ENCODE data around the gene GRAMD1A.
"Not testable (repeated sequence)": the region's sequence is repeated elsewhere in the genome, so short reads cannot be mapped to it uniquely, and the experiment has no call there.

The GRAMD1A gene

GRCh38 chr19:34999498-35000337, at the start of gene GRAMD1A:
Gene GRAMD1A (plus strand): TSS chr19:35000323. CDS start chr19:35000479, 156 bp downstream.
- DNase-seq: peak; percentile 69

DNA sequence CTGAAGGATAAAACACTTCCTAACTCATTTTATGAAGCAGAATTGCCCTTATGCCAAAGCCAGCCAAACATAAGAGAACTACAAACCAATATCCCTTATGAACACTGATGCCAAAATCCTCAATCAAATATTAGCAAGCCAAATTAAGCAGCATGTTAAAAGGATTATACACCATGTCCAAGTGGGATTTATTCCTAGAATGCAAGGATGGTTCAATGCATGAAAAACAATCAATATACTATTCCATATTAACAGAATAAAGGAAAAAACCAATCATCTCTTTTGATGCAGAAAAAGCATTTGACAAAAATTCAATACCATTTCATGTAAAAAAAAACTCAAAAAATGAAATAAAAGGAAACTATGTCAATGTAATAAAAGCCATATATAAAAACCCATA, 47.0 kb upstream of the GRAMD1A start:
- DNase-seq: no peak

GRCh38 chr19:34957830-34958751, 42.0 kb upstream of the GRAMD1A start:
- no peak for DNase-seq

DNA sequence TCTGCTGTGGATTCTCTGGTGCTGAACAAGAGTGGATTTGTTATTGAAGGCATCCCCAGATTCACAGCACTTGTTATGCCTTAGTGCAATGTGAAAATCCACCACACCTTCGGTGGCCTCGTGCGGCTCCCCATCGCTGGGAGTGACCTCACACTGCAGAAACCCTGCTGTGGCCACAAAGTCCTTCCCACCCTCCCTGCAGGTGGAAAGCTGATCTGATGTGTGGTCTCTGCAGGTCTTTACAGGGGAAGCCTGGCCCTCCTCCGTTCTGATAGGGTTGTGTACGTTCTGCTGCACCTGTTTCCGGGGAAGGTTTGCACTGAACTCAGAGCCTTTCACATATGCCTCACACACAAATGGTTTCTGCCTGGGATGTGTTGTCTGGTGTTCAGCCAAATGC, 41.1 kb upstream of the GRAMD1A start:
- no peak for DNase-seq

DNA sequence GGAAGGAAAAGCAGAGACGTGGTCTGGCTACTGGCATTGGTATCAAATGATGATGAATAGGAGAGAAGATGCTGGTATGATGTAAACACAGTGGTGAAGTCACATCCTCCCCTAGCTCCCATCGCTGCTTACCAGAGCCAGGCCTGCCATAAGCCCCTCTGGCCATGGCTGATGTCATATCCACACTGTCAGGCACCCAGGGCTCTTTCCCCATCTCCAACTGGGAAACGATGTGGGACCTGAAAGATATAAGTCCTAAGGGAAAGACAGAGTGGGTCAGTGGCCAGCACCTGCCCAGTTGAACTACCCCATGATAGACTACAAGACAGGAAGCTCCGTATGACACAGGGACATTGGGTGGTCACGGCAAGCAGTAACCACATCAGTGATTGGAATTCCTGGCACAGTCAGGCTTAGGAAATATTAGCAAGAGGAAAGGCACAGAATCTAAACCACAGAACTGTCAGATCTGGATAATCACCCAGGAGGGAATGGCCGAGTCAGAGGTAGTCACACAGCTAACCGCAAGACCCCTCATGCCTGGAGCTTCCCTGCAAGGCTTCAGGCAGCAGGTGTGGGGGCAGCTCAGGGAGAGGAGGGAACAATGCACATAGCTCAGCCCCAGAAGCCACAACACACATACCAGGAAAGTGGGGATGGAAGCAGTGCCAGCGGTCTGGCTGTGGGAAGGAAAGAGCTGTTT, 39.9 kb upstream of the GRAMD1A start:
- peak; percentile 84 for DNase-seq

GRCh38 chr19:34960940-34961679, 39.0 kb upstream of the GRAMD1A start:
- DNase-seq: no peak

- no peak for DNase-seq
These were observed 38.1 kb upstream of the GRAMD1A start for GRCh38 chr19:34961775-34962686.

GRCh38 chr19:34962687-34963572, 37.2 kb upstream of the GRAMD1A start:
- DNase-seq: peak; percentile 9

DNA sequence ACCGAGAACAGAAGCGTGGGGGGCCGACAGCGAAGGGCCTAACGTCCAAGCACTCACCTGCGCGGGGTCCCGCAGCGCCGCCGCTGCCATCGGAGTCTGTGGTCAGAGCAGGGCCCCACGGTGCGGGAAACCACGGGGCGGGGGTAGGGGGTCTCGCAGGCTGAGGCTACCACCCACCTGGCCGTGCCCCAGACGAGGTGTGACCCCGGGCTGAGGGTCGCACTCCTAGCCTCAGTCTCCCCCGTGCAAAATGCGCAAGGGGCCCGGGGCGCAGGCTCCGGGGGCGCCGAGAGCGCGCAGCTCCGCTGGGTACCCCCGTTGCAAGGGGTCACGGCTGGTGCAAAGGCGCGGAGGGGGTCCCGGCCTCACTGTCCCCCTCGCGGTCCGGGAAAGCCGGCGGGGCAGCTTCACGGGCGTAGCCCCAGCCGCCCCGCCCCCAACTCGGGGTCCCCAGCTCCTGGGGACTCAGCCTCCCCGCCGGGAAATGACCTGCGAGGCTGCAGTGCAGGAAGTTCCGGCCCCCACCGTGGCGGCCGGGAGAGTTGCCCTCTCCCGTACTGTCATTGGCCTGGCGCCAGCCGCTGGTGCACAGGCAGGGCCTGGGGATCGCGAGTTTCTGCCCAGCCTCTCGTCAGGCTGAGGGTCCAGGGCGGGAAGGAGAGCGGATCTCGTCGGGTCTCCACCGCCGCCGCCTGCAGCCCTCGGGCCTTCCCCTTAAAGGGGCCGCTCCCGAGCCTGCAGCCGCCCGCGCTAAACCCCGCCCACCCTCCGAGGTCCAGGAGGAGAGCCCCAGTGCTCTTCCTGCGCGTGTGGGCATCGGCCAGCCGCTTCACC, 36.3 kb upstream of the GRAMD1A start, which contains the start of gene ZNF792:
ZNF792 (minus strand) TSS at position 657 of the 834 bp plus-strand sequence; CDS start at position 90, 567 bp downstream.
- DNase-seq: peak; percentile 13

DNA sequence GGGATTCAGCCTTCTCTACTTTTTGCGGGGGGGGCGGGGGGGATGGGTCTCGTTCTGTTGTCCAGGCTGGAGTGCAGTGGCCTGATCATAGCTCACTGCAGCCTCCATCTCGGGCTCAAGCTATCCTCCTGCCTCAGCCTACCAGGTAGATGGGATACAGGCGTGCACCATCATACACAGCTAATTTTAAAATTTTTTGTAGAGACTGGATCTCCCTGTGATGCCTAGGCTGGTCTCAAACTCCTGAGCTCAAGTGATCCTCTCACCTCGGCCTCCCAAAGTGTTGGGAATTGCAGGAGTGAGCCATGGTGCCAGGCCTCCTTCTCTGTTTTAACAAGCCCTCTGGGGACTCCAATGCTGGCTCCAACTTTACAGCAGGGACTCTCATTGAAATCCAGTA, 35.5 kb upstream of the GRAMD1A start:
- no peak for DNase-seq

- DNase-seq: not testable (repeated sequence)
These were observed 34.6 kb upstream of the GRAMD1A start for GRCh38 chr19:34965505-34965904.

DNA sequence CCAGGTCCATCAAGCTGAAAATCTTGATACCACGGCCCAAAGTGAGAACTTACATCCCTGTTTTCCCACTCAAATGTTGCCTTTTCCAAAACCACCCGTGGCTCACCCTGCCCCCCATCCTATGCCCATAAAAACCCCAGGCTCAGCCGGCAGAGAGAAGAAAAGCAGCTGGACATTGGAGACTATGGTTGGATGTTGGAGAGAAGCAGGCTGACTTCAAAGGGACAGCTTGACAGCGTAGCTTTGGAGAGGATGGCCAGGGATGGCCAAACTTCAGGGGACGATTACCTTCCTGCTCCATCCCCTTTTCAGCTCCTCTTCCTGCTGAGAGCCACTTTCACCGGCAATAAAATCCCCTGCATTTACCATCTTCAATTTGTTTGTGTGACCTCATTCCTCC, 32.6 kb upstream of the GRAMD1A start:
- no peak for DNase-seq

GRCh38 chr19:34969721-34970120, 30.4 kb upstream of the GRAMD1A start:
- no peak for DNase-seq

DNA sequence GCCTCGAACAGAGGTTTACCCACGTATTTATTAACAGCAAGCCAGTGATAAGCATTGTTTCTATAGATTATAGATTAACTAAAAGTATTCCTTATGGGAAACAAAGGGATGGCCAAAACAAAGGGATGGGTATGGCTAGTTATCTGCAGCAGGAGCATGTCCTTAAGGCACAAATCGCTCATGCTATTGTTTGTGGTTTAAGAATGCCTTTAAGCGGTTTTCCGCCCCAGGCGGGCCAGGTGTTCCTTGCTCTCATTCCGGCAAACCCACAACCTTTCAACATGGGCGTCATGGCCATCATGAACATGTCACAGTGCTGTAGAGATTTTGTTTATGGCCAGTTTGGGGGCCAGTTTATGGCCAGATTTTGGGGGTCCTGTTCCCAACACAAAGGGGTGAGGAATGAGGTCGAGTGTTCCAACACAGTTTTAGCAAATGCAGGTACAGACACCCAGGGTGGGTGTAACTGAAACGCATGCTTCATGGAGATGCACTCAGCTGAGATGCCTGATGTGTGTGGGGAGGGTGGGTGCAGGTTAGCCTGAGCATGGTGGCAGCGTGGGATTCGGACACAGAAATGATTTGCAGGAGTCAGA, 29.8 kb upstream of the GRAMD1A start:
- DNase-seq: not testable (repeated sequence)

GRCh38 chr19:34972163-34972705, 27.9 kb upstream of the GRAMD1A start:
- DNase-seq: no peak

DNA sequence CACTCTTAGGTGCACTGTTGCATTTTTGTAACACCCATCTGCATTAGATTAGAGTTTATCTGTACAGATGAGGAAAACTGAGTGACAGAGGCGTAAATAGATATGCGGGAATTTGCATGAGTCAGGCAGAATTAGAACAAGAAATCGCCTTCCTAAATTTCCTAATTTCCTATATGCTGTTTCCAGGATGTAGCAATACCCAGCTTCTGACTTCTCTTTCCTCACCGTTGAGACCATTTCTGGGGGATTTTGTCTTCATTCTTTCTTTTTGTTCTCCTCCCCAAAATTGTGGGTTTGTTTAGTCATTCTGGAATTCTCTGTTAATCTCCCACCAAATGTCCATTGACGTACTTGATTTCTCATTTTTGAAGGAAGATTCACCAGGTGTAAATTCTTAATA, 25.5 kb upstream of the GRAMD1A start:
- no peak for DNase-seq

- DNase-seq: no peak
These were observed 25.1 kb upstream of the GRAMD1A start for GRCh38 chr19:34975056-34975455.

GRCh38 chr19:34976611-34977010, 23.5 kb upstream of the GRAMD1A start:
- no peak for DNase-seq

Data from T1000 (cell line).